CD1c-positive myeloid dendritic cell (primary cell): ENCODE measurements around the gene ZNF423.
A peak's percentile ranks its signal among the peaks of the same experiment; 100 is the strongest.

Source experiments
- DNase-seq: peaks from one replicate; pipeline ENCODE4 v3.0.0-alpha.2; 2016; ENCODE audit errors: extremely low spot score

The ZNF423 gene

DNA sequence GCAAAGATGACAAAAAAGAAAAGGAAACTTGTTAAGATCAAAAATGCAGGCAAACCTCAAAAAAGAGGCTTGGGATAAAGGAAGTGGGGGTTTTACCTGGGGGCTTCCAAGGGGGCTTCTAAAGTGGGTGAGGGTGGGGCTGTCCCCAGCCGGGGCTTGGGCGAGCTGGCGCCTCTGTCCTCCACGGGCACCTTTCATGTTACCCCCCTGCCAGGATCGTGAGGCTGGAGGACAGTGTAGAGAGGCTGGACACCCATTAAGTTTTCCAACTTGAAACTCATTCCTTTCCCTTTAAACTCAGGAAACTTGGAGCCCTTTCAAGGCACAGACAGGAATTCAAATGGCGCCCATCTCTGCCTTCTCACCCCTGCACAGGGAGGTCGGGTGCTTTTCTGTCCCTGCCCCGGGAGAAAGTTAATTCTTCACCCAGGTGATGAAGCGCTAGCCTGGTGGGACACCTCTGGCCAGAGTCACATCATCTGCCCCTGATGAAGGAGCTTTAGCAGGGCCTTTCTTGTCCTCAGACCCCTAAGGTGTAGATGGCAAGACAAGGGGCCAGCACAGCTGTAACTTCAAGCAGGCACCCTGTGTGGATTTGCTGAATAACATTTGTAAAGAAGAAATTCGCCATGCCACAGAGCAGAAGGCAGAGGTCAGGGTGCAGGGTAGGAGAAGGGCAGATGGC, 395.0 kb downstream of the ZNF423 start:
- no peak for DNase-seq

DNA sequence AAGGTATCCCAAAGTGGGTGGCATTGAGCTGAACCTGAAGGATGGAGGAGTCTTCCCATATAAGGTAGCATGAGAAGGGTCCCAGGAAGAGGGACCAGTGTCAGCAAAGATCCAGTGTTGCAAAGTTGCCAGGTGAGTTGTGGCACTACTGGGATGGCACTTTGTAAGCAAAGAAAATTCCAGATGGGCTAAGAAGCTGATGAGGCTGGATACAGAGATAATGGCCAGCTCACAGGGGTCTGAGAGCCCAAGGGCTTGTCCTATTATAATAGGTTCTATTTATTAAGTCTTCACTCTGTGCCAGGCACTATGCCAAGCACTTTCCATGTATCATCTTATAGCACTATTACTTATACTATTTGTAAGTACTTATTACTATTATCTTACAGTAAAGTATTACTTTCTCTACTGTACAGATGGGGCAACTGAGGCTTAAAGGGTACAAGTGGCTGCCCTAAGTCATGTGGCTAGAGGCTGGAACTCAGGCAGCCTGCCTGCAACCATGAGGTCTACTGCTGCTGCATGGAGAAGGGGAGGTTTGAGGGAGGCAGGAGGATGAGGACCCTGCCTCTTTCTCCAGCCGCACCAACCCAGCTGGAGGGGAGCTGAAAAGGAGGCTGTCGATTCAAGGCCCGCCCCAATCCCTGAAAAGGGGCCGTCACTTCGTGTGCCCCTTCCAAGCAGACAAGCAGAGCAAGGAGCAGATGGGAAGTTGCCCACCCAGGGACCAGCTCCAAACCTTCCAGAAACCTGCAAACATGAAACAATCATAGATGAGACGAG, 395.8 kb downstream of the ZNF423 start:
- no peak for DNase-seq

DNA sequence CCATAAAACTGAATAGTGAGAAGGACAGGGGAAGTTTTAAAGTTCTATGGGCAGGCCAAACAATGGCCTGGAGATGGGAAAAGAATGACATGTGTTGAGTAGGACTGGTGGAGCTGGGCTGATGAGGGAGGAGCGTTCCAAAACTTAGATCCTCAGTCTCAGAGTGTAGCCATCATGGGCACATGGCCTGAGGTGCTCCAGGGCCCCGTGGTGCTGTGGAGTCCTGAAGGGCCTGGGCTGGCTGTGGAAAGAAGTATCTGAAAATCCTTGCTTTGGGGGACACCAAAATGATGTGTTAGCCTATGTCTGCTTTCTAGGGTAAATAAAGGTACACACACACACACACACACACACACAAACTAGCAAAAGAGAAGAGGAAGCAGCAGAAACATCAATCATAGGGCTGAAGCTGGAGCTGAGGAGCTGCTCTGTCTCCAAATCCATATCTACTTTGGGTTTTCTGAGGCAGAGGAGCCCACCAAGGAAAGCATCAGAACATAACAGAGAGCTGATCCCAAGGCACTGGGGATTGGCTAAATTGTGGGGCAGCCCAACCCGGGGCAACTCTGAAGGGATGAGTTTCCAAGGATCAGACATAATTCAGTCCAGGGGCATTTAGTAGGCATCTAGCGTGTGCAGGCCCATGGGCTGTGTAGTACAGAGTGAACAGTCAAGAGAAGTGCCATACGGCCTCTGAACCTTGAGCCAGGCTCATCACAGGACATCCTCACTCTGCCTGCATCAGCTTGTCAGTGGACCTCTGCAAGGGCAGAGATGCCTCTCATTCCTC, 397.1 kb downstream of the ZNF423 start:
- DNase-seq, result no peak

DNA sequence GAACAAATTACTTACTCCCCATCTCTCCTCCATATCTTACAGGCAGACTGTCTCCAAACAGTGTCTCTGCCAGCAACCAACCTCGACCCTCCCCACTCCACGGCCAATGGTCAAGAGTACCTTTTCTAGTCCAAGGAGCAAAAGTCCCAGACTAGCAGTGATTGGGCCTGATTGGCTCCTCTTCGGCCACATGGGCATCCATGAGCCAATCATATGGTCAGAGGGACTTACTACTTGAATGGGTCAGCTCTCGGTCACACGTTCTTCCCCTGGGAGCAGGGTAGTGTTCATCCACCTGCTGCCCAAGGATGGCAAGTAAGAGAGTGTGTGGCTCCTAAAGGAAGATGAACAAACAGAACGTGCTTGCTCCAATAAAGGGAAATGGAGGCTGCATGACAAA, 397.7 kb downstream of the ZNF423 start:
- no peak for DNase-seq

DNA sequence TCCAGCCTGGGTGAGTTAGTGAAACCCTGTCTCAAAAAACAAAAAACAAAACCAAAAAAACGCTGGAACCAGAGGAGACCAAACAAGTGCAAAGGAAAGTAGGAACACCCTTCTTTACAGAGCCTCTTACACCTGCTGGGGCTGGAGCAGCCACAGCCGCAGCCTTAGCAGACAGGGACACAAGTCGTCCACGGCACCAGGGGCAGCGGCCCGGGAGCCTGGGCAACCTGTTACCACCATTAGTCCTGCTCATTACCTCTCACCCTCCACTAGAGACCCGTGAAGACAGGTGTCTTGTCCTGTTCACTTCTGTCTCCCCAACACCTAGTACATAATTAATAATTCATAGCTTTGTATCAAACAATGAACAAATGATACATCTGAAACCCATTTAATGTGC, 398.7 kb downstream of the ZNF423 start:
- no peak for DNase-seq

DNA sequence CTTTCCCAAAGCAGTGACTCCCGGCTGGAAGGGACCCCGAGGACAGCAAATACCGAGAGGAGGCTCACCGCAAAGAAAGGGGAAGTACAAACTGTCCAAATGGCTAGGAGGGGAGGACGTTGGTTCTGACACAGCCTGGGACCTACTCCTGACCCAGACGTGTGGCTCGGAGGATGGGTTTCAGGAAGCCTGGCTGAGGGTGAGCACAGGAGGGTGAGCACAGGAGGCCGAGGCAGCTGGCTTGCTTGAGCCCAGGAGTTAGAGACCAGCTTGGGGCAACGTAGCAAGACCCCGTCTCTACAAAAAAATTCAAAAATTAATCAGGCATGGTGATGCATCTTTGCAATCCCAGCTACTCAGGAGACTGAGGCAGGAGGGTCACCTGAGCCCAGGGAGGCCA, 399.1 kb downstream of the ZNF423 start:
- DNase-seq, result no peak

DNA sequence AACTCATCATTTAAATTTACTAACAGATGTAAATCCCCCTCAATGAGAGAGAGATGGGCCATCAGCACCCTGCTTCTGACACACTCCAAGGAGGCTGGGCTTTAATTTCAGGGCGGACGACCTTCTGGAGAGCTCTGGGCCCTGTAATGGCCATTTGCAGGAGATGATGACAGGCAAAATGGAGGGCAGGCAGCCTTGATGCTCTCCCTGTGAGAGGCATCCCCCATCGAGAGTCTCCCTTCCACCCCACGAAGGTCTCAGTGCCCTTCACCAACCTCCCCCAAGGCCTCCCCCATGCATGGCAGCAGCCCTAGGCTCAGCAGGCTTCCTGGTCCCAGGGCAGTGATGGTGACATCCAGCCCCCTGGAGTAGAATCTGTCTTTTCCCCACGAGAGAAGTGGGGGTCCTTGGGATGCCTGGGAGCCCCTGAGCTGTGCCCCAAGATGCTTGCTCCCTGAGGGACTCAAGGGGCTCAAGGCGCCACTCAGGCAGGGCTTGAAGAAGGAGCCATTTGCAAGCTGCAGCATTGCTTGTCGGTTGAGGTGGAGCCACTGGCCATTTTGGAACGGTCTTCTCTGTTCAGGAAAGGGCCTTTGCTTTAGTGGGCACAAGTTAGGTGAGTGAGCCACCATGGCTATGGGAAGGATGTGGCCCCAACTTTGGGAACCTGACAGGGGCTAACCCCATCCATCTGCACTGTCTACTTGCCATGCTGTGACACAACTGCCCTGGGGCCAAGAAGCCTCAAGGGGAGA, 399.7 kb downstream of the ZNF423 start:
- DNase-seq, result no peak

DNA sequence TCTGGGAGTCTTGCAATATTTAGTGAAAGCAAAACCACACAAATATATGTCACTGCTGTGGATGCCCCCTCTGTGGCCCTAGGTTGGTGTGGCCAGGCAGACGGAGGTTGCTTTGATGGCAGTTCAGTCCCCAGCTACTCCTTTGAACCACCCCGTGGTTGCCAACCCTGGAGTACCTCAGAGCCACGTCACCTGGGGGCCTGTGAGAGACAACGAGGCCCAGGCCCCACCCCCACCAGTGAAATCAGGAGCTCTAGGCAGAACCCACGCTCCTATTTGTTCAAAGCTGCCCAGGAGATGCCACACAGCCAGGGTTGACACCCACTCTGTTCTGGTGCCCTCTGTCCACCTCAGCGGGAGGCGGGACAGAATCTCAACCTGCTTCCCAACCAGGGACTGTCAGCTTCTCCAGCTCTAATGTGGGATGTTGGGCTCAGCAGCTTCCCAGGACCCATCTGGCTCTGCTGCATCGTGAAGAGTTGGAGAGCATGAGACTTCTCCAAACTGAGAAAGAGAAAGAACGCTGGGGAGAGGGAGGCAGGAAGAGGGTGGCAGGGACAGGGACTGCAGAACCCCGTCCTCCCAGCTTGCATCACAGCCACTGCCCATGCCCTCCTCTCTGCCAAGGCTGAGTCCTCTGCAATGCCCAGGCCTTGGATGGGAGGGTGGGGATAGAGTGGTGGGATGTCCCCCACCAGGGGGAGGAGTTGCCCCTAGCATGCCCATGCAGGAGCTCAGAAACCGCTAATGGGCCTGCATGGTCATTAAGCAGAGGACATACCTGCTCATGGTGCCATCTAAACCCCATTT, 400.5 kb downstream of the ZNF423 start:
- DNase-seq, result no peak

DNA sequence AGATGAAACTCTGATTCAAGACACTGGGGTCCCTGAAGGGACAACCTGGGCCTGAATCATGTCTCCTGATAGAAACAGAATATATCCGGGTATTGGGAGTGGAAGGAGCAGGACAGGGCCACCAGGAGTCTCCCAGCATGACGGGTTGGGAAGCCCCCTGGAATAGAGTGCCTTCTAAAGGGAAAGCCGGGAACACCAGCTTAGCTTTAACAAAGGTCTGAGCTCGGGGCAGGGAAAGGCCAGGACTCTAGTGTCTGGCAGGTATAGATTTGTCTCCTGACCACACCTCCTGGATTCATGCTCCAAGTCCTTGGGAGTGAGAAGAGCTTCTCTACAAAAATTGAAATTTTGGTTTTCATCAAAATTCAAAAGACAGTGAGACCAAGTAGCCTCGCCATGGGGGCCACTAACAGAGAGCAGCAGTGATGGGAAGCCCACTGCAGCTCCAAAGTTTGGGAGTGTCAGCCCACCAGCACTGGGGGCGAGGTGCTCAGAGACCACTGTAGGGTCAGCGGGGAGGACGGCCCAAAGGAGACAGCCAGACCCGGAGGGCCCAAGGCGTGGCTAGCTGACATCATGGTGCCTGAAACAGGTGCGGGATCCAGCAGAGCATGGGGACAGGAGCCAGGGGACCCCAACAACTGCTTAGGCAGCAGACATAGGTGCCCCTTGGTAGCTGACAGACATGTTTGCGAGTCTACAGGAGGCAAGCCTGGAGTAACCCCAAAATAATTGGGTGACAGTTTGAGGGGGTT, 401.3 kb downstream of the ZNF423 start:
- no peak for DNase-seq

DNA sequence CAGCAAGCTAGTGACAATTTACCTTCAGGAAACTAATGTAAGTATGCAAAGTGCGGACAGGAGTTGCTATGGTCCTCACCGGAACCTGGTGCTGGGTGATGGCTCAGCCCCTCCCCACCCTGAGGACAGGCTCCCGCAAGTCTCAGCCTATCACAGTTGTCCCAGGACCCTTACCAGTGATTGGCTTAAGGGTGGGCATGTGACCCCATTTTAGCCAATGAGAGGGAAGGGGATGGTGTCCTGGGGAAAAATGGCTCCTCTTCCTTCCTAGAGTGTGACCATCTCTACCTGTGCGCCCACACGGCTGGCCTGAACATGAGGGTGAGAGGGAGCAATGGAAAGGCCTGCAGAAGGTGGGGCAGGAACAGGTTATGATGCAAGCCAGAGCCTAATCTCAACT, 401.9 kb downstream of the ZNF423 start:
- DNase-seq, result no peak

DNA sequence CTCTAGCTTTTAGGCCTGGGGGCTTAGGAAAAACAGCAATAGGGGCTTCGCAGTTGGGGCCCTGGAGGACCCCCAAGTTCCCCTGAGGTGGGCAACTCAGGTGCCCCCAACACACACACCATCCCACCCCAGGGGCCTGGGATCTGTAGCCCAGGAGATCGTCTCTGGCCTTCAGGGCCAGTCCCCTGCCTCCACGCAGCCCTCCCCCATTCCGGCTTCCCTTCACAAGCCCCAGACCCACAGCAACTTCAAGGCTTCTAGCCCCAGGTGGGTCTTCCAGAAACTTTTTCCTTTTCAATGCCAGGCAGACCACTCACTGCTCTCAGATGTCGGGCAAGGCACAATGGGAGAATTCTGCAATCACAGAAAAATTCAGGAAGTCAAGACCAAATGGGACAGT, 402.9 kb downstream of the ZNF423 start:
- DNase-seq, result no peak

DNA sequence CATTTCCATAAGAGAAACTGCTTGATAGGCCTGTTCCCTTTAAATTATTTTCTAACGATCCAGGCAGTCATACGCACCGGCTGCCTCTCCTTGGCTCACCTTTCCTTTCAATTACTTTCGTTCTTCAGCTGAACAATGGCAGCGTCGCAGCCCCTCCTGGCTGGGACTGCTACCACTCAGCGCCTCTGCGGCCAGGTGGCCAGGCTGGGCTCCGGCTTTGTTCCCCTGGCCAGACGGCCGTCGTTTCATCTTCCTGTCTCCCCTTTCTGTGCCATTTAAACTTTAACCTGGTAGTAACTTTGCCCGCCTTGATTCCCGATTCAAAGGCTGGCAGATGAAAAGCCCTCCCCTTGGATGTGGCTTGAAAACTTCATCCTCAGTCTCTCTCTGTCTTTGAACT, 403.3 kb downstream of the ZNF423 start:
- DNase-seq, result no peak

DNA sequence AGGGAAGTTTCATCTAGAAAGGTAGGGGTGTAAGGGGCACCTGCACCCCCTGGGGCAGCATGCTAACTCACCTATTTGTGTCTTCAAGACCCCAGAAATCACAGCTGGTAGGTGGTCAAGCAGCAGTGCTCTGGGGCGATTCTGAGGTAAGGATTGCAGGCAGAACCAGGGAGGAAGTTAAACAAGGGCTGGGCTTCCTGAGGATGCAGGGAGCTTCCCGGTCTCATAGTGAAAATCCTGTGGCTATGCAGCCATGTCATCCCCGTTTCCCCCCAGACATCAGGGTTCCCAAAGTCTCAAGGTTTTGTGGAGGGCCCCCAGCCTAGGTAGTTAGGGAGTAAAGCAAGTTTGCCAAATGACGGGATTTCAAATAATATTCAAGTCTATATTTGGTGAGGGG, 403.8 kb downstream of the ZNF423 start:
- no peak for DNase-seq

DNA sequence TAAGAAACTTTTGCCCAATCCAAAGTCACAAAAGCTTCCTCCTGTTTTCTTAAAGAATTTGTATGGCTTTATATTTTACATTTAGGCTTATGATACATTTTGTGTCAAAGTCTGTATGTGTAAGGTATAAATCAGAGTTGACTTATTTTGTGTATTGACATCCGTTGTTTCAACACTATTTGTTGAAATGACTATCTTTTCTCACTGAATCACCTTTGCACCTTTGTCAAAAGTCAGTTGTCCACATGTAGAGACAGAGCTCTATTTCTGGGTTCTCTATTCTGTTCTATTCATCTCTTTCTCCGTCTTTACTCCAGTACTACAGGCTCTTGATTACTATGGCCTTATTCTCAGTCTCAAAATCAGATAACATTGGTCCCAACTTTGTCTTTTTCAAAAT, 409.1 kb downstream of the ZNF423 start:
- no peak for DNase-seq

DNA sequence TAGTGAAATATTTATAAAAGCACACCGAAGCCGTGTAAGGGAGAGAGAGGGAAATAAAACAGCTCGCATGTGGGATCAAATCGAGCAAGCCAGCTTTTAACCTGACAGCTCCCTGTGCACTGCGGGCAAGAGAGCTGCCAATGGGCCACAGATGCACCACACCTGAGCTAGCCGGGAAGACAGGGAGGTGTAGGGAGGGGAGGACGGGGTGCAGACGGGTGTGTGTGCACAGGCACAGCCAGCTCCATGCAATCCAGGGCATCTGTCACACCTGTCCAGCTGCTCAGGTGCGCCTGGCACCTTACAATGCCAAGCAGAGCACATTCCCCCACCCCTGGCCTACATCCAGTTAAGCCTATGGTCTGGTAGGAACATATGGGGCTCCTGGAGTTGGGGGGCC, 412.3 kb downstream of the ZNF423 start:
- no peak for DNase-seq

DNA sequence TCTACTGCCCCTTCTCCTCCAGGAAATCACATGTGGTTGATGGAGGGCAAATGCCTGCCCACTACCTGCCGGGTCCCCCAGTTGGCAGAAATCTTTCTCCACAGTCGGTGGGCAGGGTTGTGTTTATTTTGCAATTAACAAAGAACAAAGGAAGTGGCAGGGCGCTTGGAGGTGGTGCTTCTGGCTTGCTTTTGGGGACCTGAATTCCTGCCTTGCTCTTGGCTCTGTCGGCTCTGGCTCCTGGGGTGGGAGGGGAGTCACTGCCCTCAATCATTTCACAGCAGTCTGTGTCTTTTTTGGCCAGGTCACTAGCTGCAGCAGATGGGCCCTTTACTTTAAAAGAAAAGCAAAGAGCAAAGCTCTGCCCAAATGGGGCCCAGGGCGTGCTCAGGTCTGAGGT, 413.1 kb downstream of the ZNF423 start:
- DNase-seq, result no peak

DNA sequence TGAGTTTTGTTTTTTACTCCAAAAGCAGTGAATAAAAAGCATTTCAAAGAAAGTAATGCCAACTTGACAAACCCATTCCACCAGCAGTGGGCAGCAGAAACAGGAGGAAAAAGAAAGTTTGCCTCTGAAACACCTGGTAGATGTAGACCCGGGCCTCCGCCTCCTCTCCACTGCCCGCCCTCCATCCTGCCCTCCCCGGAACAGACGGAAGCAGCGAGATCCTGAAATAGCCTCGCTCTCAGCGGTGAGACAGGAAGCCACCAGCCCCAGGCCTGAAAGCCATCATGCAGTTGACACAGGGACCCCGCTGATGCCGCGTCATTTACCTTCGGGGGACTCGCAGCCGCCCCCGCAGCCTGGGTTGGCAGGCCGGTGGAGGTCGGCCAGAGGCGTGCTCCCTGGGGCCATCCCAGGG, 414.5 kb downstream of the ZNF423 start:
- peak; percentile 21 for DNase-seq

DNA sequence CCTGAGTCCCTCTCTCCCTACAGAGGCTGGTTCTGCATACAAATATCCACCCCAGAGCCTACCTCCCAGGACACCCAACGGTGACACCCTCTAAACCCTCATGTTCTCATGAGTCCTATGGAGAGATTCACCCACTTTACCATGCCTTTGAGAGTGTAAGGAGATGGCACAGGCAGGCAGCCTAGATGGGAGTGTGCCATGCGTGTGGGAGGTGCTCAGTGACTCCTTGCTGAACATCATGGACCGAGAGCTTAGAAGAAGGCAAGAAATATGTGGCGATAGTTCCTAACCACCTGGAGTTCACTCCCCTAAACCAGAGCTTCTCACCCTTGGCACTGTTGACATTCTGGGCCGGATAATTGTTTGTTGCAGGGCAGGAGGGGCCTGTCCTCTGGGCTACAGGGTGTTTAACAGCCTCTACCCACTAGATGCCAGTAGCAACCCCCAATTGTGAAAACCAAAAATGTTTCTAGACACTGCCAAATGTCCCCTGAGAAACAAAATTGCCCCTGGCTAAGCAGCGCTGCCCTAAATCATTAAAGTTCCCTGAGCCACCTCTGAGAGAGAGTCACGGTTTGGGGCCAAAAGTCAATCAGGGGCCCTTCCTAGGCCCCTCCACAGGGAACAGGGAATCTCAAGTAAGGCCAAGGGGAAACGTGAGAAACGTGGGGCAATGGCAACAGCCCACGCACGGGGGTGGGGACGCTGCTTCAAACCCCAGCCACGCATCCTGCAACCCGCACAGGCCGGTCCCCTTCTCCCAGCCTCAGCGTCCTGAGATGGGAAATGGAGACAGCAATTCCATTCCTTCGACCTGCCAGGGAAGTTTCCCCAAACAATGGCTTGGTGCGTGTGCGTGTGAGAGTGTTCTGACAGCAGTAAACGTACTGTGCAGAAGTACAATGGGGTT, 415.5 kb downstream of the ZNF423 start:
- no peak for DNase-seq

DNA sequence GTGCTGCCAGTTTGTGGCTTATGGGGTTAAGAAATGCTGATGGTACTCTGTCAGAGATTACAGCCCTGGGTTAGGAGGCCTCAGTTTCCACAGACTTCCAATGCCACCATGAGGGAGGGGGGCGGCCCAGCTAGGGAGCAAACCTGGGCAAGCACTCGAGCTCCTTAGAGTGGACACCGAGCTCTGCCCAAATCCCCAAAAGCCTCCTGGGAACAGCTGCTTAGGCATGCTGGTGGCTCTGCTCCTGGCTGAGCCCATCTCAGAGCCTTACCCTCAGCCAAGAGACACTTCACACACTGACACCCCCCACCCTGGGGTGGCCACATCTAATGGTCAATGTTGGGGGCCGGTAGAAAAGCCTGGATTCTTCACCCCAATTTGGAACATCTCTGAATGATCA, 416.2 kb downstream of the ZNF423 start:
- DNase-seq, result no peak
